GM12891 (cell line): ENCODE results near the gene ZC3H4.
"Not testable (repeated sequence)": the region's sequence is repeated elsewhere in the genome, so short reads cannot be mapped to it uniquely, and the experiment has no call there.

ENCODE experiments used
- DNase-seq: peaks from one replicate; pipeline ENCODE4 v3.0.0; 2011; ENCODE audit warnings: low spot score; ENCODE audit not compliant: insufficient read length
- FAIRE-seq: peaks from 2 replicates; lab custom pipeline; 2011; peaks lifted over from hg19 to GRCh38; lab: Jason Lieb, UNC
- PAX5 ChIP-seq: IDR thresholded peaks from 2 replicates; pipeline ENCODE4 v1.6.1; 2011; ENCODE audit warnings: low read length, moderate library complexity, mild to moderate bottlenecking; ENCODE audit not compliant: insufficient read depth, severe bottlenecking
- POLR2A ChIP-seq: IDR thresholded peaks from 2 replicates; pipeline ENCODE4 v1.6.1; 2011; ENCODE audit warnings: low read depth, low read length, control low read depth
- POLR2AphosphoS5 ChIP-seq: IDR thresholded peaks from 2 replicates; pipeline ENCODE4 v1.6.1; 2011; ENCODE audit warnings: low read depth, low read length, control low read depth
- POU2F2 ChIP-seq: IDR thresholded peaks from 2 replicates; pipeline ENCODE4 v1.6.1; 2011; ENCODE audit warnings: low read depth, mild to moderate bottlenecking, control low read depth, low read length, moderate library complexity
- SPI1 ChIP-seq: IDR thresholded peaks from 2 replicates; pipeline ENCODE4 v1.6.1; 2011; ENCODE audit warnings: low read depth, low read length, control low read depth
- TAF1 ChIP-seq: IDR thresholded peaks from 2 replicates; pipeline ENCODE4 v1.6.1; 2011; ENCODE audit warnings: low read depth, low read length, control low read depth

The ZC3H4 gene

GRCh38 chr19:47152205-47152604 is 38.6 kb upstream of the ZC3H4 start:
- TF ChIP-seq POLR2AphosphoS5 (no peak), POLR2A (no peak), POU2F2 (no peak), TAF1 (no peak), SPI1 (no peak), PAX5 (no peak)
- FAIRE-seq (no peak), DNase-seq (no peak)

DNA sequence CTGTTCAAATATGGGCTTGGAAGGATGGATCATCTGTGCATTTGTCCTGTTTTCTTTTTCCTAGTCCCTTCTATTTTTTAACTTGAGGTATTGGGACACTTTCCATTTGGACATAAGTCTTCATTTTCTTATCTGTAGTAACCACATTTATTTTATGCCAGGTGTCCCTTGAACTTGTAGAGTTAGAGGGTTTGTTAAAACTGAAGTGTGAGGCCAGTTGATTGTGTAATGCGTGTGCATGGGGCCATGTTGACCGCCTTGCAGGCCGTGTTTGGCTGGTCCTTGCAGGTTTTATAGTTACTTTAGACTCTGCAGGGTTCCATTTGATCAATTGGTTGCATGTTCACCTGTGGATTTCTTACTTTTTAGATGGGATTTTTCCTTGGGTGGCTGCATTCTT is 38.1 kb upstream of the ZC3H4 start:
- DNase-seq (no peak), FAIRE-seq (no peak)
- TF ChIP-seq SPI1 (no peak), POU2F2 (no peak), PAX5 (no peak), POLR2A (no peak), TAF1 (no peak), POLR2AphosphoS5 (no peak)

DNA sequence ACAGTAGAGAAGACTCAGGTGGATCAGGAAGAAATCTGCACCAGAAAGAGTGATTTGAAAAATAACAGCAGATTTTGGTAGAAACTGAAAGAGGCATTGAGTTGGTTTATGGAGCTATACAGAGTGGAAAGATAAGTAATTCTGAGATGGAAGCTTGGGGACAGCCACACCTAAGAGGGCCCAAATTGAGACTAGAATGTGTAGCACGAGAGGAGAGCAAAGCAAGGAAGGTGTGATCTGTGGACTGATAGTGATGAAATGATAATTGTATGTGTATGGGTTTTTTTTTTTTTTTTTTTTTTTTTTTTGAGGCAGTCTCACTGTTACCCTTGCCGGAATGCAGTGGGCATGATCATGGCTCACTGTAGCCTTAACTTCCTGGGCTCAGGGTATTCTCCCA is 33.3 kb upstream of the ZC3H4 start:
- DNase-seq (no peak), FAIRE-seq (no peak)
- no peak for TF ChIP-seq SPI1
- TF ChIP-seq TAF1: no peak
- TF ChIP-seq POLR2AphosphoS5: no peak
- no peak for TF ChIP-seq POU2F2
- no peak for TF ChIP-seq POLR2A
- TF ChIP-seq PAX5: no peak

GRCh38 chr19:47145639-47146486 is 32.3 kb upstream of the ZC3H4 start:
- FAIRE-seq: no peak
- DNase-seq: no peak
- TF ChIP-seq TAF1 (no peak), PAX5 (no peak), POLR2A (no peak)

DNA sequence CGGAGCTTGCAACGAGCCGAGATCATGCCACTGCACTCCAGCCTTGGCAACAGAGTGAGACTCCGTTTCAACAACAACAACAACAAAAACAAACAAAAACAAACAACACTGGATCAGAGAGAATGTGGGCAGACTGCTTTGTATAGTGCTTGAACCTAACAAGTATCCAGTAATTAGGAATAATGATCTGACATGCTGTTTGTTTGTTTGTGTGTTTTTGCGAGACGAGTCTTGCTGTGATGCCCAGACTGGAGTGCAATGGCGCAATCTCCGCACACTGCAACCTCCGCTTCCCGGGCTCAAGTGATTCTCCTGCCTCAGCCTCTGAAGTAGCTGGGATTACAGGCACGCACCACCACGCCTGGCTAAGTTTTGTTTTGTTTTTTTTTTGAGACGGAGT is 31.1 kb upstream of the ZC3H4 start:
- FAIRE-seq (no peak), DNase-seq (no peak)
- TF ChIP-seq POLR2A (no peak), PAX5 (no peak), POU2F2 (no peak), POLR2AphosphoS5 (no peak), SPI1 (no peak), TAF1 (no peak)

GRCh38 chr19:47143322-47144073 is 29.9 kb upstream of the ZC3H4 start:
- TF ChIP-seq POLR2A: no peak
- no peak for TF ChIP-seq SPI1
- TF ChIP-seq POLR2AphosphoS5: no peak
- TF ChIP-seq PAX5: no peak
- TF ChIP-seq POU2F2: no peak
- no peak for TF ChIP-seq TAF1
- DNase-seq: no peak
- FAIRE-seq: no peak

- DNase-seq: no peak
- no peak for FAIRE-seq
- TF ChIP-seq PAX5 (no peak), POLR2AphosphoS5 (no peak), TAF1 (no peak), POU2F2 (no peak), POLR2A (no peak), SPI1 (no peak)
Measured at GRCh38 chr19:47142779-47143178, 29.2 kb upstream of the ZC3H4 start.

GRCh38 chr19:47141695-47142094 is 28.1 kb upstream of the ZC3H4 start:
- FAIRE-seq: no peak
- TF ChIP-seq POLR2AphosphoS5: no peak
- no peak for TF ChIP-seq TAF1
- TF ChIP-seq SPI1: no peak
- no peak for TF ChIP-seq POLR2A
- no peak for TF ChIP-seq POU2F2
- no peak for TF ChIP-seq PAX5
- no peak for DNase-seq

- not testable (repeated sequence) for DNase-seq, FAIRE-seq
Measured at GRCh38 chr19:47141252-47141651, 27.7 kb upstream of the ZC3H4 start.

DNA sequence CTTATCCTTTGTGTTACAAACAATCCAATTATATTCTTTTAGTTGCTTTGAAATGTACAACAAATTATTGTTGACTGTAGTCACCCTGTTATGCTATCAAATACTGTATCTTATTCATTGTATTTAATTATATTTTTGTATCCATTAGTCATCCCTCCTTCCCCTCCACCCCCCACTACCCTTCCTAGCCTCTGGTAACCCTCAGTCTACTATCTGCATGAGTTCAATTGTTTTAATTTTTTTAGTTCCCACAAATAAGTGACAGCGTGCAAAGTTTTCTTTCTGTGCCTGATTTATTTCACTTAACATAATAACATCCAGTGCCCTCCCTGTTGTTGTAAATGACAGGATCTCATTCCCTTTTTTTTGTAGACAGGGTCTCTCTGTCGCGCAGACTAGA is 21.6 kb upstream of the ZC3H4 start:
- TF ChIP-seq TAF1 (no peak), POLR2AphosphoS5 (no peak), SPI1 (no peak), POLR2A (no peak), PAX5 (no peak), POU2F2 (no peak)
- no peak for DNase-seq
- FAIRE-seq: no peak
